HG03432 (cell line): ENCODE results near the gene UBE4B.
"Not testable (repeated sequence)": the region's sequence is repeated elsewhere in the genome, so short reads cannot be mapped to it uniquely, and the experiment has no call there.

ENCODE experiments used
- ATAC-seq: cut with Tn5 transposase; IDR thresholded peaks from one replicate; pipeline ENCODE4 v1.9.1; 2021; ENCODE audit warnings: mild to moderate bottlenecking, moderate library complexity; ENCODE audit not compliant: unreplicated experiment

Gene UBE4B

DNA sequence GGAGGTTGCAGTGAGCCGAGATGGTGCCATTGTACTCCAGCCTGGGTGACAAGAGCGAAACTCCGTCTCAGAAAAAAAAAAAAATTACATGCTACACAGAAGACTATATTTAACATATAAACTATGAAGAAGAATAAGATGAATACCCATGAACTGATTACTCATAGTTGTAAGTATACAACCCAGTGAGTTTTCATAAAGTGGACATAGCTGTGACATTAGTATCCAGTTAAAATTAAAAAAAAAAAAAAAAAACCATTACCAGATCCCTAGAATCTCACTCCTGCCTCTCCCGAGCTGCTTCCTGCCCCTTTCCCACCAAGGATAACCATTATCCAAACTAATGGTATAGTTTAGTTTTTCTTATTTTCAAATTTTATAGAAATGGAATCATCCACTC is 37.4 kb downstream of the UBE4B start:
- no peak for ATAC-seq

DNA sequence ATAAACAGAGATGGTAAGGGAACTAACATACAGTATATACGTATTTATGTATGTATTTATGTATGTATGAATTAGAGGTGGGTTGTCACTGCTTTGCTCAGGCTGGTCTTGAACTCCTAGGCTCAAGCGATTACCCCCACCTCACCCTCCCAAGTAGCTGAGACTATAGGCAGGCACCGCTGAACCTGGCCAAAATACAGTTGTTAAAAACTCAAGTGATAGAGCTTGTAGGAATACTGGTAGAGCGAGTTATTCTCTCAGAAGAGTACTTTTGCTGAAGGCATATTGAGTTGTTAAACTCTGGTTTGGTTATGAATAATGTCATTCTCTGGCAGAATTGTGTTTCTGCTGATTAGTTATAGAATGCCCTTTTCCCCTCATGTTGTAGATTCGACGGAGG is 38.9 kb downstream of the UBE4B start:
- ATAC-seq, result no peak

DNA sequence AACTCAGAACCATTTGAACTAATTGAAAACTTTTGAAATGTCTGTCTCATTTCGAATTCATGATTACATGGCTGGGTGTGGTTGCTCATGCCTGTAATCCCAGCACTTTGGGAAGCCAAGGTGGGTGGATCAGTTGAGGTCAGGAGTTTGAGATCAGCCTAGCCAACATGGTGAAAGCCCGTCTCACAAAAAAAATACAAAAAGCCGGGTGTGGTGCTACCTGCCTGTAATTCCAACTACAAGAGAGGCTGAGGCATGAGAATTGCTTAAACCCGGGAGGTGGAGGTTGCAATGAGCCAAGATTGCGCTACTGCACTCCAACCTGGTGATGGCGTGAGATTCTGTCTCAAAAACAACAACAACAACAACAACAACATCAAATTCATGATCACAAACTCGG is 40.6 kb downstream of the UBE4B start:
- ATAC-seq, result not testable (repeated sequence)

DNA sequence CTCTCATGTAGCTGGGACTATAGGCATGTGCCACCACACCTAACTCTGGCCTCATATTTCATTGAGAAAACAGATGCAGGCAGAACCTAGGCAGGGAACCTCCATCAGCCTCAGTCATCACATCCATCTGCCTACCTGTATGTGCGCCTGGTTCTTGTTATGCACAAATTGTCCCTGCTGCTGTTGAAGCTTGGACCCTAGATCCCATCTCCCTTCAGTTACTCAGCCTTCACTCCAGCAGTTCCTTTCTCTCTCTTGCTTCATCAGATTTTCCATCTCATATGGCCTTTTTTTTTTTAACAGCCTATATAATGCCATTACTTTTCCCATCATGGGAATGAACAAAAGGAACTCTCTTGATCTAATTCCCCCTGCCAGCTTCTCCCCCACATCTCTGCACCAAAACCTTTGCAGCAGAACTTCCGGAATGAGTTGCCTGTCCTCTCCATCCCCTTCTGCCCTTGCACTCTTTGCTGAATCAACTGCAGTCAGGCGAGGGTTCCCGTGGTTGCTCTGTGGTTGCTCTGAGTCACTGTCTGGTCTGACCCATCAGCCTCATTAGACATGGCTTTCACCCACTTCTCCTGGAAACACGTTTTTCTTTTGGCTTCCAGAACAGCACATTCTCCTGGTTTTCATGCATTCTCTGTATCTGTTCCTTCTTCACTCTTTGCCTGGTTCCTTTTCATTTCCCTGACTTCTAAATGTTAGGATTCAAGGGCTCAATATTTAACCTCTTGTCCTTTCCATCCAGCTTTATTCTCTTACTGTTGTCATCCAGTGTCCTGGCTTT is 41.5 kb downstream of the UBE4B start:
- peak; percentile 76 for ATAC-seq

DNA sequence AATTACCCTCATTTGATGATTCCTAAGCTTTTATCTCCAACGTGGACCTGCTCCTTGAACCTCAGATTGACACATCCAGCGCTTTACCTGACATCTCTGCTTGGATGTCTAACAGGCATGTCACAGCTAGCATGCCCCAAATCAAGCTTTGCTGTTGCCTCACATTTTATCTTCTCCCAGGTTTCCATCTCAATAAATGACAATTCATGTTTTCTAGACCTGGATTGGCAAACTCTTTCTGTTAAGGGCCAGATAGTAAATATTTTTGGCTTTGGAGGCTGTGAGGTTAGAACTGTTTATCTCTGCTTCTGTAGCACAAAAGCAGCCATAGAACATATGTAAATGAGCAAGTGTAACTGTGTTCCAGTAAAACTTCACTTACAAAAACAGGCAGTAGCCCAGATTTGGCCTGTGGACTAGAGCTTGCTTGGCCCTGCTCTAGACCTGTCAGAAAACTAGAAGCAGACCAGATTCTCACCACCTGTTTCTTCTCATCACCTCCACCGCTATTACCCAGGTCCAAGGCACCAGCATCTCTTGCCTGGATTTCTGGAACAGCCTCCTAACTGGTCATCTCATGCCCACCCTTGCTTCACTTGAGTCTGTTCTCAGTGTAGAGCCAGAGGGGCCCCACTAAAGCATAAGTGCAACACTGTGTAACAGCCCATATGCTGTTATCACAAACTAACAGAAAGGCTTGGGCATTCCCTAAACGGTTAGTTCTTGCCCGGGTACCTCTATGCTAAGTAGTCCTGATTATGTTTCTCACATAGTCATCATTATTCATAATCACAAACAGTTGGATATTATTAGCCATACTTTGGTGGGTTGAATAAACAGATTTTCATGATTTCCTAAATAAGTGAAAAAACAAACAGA is 42.3 kb downstream of the UBE4B start:
- ATAC-seq, result no peak

DNA sequence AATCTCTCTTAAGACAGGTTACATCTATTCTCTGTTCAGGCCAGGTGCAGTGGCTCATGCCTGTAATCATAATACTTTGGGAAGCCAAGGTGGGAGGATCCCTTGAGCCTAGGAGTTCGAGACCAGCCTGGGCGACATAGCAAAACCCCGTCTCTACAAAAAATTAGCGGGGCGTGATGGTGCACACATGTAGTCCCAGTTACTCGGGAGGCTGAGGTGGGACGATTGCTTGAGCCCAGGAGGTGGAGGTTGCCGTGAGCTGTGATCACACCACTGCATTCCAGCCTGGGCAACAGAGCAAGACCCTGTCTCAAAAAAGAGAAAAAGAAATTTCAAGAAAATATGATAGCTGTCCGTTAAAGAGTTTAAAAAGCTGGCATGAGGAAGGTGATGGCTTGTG is 43.0 kb downstream of the UBE4B start:
- no peak for ATAC-seq

DNA sequence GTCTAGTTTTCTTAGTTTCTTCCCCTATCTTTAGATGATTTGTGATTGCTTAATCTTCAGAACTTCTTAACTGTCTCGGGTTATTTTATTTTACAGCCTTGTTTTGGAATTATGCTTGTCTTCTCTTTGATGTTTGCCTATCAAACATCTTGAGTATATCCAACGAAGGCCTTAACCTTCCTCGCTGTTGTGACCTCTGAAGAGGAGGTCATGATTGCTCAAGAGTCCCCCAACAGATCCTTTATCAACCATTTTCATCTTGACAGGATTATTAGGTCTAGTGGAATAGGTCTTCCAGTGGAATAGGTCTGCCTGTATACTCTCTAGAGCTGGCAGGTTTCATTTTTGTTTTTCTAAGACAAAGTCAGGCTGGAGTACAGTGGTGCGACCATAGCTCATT is 45.7 kb downstream of the UBE4B start:
- ATAC-seq, result no peak

DNA sequence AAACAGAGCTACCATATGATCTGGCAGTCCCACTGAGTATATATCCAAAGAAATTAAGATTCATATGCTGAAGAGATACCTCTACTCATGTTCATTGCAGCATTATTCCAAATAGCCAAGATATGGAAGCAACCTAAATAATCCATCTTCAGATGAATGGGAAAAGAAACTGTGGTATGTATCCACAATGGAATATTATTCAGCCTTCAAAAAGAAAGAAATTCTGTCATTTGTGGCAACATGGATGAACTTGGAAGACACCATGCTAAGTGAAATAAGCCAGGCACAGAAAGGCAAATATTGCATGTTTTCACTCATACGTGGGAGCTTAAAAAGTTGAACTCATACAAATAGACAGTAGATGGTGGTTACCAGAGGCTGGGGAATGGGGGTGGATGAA is 47.8 kb downstream of the UBE4B start:
- no peak for ATAC-seq

DNA sequence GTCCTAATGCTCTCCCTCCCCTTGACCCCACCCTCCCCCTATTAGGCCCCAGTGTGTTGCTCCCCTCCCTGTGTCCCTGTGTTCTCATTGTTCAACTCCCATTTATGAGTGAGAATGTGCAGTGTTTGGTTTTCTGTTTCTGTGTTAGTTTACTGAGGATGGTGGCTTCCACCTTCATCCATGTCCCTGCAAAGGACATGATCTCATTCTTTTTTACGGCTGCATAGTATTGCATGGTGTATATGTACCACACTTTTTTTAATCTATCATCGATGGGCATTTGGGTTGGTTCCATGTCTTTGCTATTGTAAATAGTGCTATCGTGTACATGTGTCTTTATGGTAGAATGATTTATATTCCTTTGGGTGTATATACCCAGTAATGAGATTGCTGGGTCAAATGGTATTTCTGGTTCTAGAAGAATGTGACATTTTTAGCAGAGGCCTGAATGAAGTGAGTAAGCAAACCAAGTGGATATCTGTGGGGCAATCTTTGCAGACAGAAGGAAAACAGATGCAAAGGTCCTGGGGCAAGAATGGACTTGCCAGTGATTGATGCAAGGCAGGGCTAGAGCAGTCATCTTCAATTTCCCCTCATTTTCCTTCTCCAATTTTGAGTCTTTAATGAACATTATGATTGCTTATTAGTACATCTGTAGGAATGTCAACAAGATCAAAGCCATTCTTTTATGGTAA is 50.2 kb downstream of the UBE4B start:
- no peak for ATAC-seq

DNA sequence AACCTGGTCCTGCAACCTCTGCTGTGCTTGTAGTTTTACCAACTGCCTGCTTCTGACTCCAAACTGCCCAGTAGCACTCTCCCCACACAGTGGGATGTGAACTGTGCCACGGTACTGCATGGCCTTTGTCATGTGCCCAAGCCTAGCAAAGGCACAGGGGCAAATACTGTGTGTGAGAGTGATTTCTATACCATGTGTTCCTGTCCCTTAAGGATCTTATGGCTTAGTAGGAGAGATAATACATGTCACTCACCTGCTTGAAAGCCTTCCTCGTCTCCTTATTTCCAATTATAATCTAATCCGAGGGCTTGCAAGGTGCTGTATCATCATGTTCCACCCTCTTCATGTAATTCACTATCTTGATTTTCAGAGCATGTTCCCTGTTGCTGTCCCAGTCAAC is 51.3 kb downstream of the UBE4B start:
- ATAC-seq, result no peak

DNA sequence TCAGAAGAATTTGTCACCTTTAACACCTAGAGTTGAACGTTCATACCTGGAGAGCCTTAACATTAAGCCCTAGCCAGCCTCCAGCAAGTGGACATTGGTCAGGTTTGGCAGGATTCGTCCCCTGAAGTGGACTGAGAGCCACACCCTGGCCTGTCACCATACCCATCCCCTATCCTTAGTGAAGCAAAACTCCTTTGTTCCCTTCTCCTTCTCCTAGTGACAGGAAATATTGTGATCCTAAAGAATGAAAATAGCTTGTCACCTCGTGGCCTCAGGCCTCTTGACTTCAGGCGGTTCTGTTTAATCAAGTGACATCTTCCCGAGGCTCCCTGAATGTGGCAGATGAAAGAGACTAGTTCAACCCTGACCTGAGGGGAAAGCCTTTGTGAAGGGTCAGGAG is 52.3 kb downstream of the UBE4B start:
- no peak for ATAC-seq

DNA sequence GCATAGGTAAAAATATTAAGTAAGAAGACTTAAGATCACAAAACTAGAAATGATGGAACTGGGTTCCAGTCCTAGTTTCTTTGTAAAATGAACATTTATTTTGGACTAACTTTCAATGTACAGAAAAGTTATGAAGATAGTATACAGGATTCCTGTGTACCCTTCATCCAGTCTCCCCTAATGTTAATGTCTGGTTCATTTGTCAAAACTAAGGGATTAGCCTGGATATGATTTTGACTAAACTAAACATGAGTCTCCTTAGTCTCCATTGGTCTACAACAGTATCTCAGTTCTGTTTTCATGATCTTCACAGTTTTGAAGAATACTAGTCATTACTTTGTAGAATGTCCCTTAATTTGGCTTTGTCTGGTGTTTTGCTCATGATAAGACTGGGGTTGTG is 54.5 kb downstream of the UBE4B start:
- ATAC-seq, result no peak

DNA sequence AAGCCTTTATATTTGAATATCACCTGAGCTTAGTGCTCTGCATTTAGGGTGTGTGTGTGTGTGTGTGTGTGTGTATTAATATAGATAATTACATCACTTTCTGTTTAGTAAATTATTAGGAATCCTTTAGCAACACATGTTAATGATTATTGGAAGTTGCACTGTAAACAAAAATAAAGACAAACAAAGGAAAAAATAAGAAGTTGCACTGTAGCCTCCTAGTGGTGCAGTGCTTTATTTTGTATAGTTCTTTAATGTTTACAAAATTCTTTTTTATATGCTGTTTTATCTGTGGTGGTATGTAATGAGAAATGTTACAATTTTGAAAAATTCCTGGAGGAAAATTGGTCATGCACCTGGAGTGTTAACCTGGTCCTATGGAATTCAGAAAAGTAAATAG is 69.2 kb downstream of the UBE4B start:
- ATAC-seq, result no peak

DNA sequence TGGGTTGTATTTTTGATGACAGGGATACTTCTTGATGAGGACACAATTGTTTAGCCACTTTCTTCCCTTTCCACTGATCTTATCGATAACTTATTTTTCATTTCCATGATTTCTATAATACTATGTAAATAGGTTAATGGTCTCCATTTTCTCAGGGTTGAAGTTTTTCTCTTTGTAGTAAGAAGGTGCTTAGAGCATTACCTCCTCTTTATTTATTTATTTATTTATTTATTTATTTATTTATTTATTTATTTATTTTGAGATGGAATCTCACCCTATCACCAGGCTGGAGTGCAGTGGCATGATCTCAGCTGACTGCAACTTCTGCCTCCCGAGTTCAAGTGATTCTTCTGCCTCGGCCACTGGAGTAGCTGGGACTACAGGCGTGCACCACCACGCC is 70.4 kb downstream of the UBE4B start:
- no peak for ATAC-seq

DNA sequence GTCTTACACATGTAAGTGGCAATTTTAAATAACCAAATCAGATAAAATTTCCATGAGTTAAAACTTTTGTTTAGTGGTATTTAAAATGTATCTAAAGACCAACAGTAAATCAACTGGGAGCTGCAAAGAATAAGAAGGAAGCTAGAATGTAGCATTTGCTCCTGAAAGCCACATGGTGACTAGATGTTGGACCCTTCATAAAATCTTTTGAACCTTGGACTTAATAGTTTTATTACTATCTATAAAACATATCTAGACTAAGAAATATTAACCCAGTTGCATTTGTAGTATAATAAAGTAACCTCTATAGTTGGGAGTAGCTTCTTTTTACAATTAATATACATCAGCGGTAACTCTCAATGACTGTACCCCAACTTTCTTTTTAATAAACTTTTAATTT is 72.1 kb downstream of the UBE4B start:
- ATAC-seq, result no peak

DNA sequence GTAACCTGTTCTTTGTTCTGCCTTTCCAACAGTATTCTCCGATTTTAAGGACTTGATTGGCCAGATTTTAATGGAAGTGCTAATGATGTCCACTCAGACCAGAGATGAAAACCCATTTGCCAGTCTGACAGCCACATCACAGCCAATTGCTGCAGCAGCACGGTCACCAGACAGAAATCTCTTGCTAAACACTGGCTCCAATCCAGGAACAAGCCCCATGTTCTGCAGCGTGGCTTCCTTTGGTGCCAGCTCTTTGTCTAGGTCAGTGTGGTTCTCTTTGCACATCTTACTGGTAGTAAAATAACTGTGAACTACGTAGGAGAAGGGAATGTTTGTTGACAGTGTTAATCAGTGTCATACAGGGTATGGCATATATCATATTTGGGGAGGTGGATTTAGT is 72.7 kb downstream of the UBE4B start:
- no peak for ATAC-seq

DNA sequence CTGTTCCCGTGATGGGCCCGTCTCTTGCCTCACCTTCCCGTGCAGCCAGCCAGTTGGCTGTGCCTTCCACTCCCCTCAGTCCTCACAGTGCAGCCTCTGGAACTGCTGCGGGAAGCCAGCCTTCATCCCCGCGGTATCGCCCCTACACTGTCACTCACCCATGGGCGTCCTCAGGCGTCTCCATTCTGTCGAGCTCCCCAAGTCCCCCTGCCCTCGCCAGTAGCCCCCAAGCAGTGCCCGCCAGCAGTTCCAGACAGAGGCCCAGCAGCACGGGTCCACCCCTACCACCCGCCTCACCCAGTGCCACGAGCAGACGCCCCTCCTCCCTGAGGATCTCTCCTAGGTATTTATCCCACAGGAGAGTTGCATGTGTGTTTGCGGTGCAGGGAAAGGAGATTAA is 73.5 kb downstream of the UBE4B start:
- ATAC-seq, result no peak

DNA sequence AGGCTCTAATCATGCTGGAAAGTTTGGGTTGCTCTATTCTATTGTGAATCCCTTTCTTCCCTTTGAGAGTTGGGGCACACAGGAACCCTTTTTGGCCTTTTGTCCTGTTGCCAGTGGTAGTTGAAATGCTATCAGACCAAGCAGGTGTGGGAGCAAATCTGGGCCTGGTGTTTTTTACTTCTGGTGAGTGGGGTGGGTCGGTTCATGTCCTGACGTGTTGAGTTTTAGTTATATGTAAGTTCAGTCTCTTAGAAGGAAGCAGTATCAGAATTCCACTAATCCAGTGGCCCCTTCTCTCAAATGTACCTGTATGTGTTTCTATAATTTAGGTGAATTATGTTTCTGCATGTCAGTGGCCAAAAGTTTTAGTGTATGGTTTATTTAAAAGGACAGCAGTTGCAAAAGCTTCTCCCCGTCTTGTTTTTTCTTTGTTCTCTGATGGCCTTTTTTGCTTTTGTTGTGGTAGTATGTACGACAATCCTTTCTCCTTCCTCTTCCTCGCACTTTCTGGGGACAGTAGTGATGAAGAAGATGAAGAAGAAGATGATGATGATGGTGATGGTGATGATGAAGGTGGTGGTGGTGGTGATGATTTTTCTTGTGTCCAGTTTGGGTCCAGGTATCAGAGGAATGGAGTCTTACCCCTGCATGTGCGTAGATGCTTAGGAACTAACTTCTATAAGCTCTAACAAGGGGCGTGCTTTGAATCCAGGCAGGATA is 74.2 kb downstream of the UBE4B start:
- no peak for ATAC-seq

DNA sequence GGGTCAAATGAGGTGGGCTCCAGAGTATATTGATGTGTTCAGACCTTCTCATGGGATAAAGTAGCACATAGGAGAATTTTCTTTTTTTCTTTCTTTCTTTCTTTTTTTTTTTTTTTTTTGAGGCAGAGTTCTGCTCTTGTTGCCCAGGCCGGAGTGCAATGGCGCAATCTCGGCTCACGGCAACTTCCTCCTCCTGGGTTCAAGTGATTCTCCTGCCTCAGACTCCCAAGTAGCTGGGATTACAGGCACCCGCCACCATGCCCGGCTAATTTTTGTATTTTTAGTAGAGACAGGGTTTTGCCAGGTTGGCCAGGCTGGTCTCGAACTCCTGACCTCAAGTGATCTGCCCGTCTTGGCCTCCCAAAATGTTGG is 74.7 kb downstream of the UBE4B start:
- not testable (repeated sequence) for ATAC-seq

DNA sequence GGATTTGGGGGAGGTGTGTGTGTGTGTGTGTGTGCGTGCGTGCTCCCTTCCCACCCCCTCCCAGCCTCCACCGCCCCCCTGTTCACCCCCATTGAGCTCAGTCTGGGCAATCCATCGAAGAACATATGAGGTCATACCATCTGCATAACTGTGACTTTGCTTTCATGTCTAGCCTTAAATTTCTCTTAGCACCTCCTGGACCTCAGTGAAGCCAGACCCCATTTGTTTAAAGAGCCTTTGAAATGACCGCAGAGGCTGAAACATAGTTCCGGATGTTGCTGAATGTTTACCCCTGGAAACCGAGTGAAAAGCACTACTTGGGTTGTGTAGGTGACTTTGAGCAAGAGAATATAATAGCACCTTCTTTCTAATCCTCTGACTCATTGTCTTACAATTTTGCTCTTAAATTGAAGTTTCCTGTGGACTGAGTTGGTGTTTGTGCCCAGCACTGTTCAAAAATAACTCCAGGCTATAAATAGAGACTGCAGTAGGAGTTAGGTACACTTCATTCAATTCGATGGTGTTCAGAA is 75.4 kb downstream of the UBE4B start:
- no peak for ATAC-seq
